D341Med (cell line): ENCODE data around the gene CTNNA3.
A peak's percentile ranks its signal among the peaks of the same experiment; 100 is the strongest.

Experiments
- DNase-seq: peaks from one replicate; pipeline ENCODE4 v3.0.0; 2012; ENCODE audit warnings: low spot score

The CTNNA3 gene

GRCh38 chr10:66218289-66218688 is 1477.7 kb downstream of the CTNNA3 start:
- DNase-seq = no peak

GRCh38 chr10:66215920-66216319 is 1480.1 kb downstream of the CTNNA3 start:
- no peak for DNase-seq

GRCh38 chr10:66214721-66215404 is 1481.1 kb downstream of the CTNNA3 start:
- DNase-seq = no peak

- DNase-seq = no peak
Measured at GRCh38 chr10:66209025-66209424, 1487.0 kb downstream of the CTNNA3 start.

- DNase-seq = no peak
Measured at GRCh38 chr10:66204838-66205237, 1491.2 kb downstream of the CTNNA3 start.

- no peak for DNase-seq
Measured at GRCh38 chr10:66202101-66202500, 1493.9 kb downstream of the CTNNA3 start.

DNA sequence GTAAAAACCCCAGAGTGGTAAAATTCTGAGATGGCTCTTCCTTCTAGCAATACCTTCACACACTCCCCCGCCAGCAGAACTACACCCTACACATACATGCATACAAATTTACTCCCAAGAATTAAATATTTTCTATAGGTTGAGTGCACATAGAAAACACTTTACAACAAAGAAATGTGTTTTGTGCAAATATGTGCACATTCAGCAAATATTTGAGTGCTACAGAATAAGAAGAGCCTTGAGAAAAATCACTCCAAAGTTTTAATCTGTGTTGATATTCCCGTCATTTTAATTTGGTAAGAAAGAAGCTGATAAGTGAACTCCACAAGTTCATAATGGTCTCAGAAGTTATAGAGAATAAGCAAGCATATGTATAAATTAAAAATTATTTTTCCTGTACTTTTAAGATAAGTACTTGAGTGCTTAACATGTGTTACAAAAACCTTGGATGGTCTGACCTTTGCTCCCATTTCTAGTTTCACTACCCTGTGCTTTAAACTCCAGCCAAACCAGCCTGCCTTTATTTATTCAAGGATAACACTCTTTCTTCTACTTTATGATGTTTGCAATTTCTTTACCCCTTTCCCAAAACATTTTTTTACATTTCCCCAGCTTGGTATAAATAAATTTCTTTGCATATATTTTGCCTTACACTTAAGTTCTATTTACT is 1503.7 kb downstream of the CTNNA3 start:
- DNase-seq = no peak

- no peak for DNase-seq
Measured at GRCh38 chr10:66190413-66190812, 1505.6 kb downstream of the CTNNA3 start.

DNA sequence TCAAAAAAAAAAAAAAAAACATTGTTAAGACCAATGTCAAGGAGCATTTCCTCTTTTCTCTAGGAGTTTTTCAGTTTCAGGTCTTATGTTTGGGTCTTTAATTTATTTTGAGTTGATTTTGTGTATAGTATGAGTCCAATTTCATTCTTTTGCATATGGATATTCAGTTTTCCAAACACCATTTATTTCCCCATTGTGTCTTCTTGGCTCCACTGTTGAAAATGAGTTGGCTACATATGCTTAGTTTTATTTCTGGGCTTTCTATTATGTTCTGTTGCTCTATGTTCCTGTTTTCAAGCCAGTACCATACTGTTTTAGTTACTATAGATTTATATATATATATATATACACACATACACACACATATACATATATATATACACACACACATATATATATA is 1506.7 kb downstream of the CTNNA3 start:
- no peak for DNase-seq

- DNase-seq = no peak
Measured at GRCh38 chr10:66187053-66187733, 1508.8 kb downstream of the CTNNA3 start.

DNA sequence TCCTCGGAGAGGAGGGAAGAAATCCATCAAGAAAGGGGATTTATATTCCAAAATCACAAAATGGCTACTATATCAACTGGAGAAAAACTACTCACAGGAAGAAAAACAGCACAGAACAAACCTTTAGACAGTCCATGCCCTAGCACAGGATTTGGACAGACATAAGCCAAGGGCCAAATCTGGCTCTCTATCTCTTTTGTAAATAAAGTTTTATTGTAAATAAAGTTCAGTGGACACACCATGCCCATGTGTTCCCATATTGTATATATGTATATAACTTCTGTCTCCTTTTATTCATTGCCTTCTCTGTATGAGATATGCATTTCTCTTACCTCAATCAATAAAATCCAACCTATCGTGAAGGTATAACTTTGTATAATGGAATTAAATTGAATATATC is 1513.0 kb downstream of the CTNNA3 start:
- no peak for DNase-seq

DNA sequence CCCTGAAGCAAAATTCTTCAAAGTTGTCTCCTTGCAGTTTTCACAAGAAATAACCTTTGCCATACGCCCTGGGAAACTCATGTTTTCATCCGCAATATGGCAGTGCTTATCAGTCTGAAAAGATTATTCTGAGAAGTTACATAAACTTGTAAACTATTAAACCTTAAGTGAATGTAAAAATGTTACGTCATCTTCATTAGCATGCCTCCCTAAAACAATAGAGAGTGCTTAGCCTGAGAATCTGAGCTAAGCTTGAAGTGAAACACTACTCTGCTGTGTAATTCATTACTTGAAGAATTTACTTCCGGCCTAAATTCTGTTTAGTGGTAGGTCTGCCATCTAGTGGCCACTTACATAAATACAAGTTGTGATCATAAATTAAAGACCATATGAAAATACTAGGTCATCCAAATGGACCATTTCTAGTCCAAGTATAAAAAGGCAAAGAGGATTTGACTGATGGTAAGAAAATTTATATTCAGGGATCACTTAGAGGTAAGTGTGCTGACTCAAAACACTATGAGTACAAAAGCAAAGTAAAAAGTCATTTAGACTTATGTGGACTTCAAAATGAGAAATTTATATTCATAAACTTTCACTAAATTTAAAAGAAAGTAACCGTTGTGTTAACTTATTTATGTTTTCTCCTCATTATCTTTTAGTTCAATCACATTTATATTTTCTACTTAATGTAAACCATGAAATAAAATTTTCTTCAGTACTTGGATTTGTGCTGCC is 1515.2 kb downstream of the CTNNA3 start:
- DNase-seq = peak; percentile 20

DNA sequence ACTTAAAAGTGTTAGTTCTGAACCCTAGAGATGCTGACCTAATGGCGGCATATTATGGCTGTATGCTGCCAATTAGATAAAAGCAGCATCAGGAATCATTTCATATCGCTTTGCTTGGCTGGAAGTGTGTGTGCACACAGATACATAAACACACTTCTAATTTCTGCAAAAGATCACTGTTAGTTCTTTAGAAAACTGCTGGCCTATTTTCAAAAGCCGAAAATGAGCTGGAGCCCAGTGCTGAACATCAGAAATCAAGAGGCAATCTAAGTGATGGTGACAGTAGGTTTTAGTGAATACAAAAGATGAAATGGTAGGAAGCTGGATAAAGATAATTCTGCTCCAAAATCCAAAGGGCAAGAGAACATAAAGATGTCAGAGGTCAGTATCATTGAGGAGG is 1516.0 kb downstream of the CTNNA3 start:
- no peak for DNase-seq

GRCh38 chr10:66176772-66177171 is 1519.2 kb downstream of the CTNNA3 start:
- DNase-seq = no peak

DNA sequence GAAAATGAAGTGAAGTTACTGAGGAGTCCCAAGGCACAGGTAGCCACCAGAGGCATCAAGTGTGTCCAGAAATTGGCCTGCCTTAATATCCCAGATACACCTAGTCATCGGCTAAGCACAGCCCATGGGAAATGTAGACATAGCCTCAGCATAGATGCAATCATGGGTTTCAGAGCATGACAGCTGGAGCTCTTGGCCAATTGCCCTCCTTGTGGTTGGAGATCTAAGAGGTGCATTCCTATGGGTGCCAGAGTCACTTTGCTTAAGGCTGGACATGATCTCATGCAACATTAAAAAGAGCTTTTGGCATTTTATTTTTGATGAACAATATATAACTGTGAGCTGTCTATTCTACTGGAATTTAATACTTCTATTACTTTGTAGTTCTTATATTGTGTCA is 1528.2 kb downstream of the CTNNA3 start:
- no peak for DNase-seq

GRCh38 chr10:66162560-66163143 is 1533.3 kb downstream of the CTNNA3 start:
- no peak for DNase-seq

DNA sequence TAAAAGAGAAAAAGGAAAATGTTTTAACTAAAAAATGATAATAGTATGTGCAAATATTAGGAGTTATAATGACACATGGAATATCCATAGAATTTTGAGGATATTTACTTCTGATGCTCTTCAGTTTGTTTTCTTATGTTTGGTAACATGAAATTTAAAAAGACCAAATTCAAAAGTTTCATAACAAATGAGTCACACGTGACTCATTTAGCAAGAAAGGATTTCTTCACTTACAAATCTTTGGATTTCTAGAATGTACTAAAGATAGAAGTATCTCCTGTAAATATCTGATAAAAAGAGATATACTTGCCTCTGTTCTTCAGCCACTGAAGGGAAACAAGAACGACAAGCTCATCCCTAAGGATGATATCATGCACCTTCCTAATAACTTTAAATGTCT is 1544.6 kb downstream of the CTNNA3 start:
- no peak for DNase-seq

- no peak for DNase-seq
Measured at GRCh38 chr10:66148312-66148711, 1547.7 kb downstream of the CTNNA3 start.

GRCh38 chr10:66144016-66144415 is 1552.0 kb downstream of the CTNNA3 start:
- DNase-seq = no peak

GRCh38 chr10:66102756-66103155 is 1593.2 kb downstream of the CTNNA3 start:
- DNase-seq = no peak

GRCh38 chr10:66098595-66099480 is 1597.2 kb downstream of the CTNNA3 start:
- DNase-seq = no peak
